OCI-LY3 (cell line): ENCODE data around the gene CABLES1.

Source experiments
- H2AFZ ChIP-seq: fragments of 200-600, 300-600 bp; shearing (Covaris generic); 2 replicates; pipeline ENCODE4 v1.6.0; 2014; ENCODE audit warnings: antibody characterized with exemption, low read depth, low read length
- H3K27ac ChIP-seq: fragments of 200-600, 300-600 bp; sonication (generic); 2 replicates; pipeline ENCODE4 v1.5.1; 2014; ENCODE audit warnings: mild to moderate bottlenecking, low read length, moderate library complexity, mixed read lengths
- H3K27me3 ChIP-seq: fragments of 200-600, 300-600 bp; sonication (generic); 2 replicates; pipeline ENCODE4 v1.6.1; 2014; ENCODE audit warnings: low read depth, low read length, mixed read lengths
- H3K36me3 ChIP-seq: fragments of 200-600, 300-600 bp; sonication (generic); replicated peaks from 2 replicates; pipeline ENCODE3; 2014; ENCODE audit warnings: low read depth, low read length, mixed read lengths
- H3K4me1 ChIP-seq: fragments of 300-600, 200-600 bp; sonication (generic); 2 replicates; pipeline ENCODE4 v1.6.1; 2014; ENCODE audit warnings: low read length, mixed read lengths
- H3K4me2 ChIP-seq: fragments of 200-600, 300-600 bp; sonication (generic); 2 replicates; pipeline ENCODE4 v1.6.1; 2014; ENCODE audit warnings: low read length, mixed read lengths
- H3K4me3 ChIP-seq: fragments of 300-600, 200-600 bp; sonication (generic); 2 replicates; pipeline ENCODE4 v1.5.1; 2014; ENCODE audit warnings: antibody characterized with exemption, mild to moderate bottlenecking, low read length, moderate library complexity
- H3K79me2 ChIP-seq: fragments of 300-600, 200-600 bp; shearing (Covaris generic); 2 replicates; pipeline ENCODE4 v1.6.1; 2014; ENCODE audit warnings: mild to moderate bottlenecking, low read length, mixed read lengths
- H3K9ac ChIP-seq: fragments of 300-600, 200-600 bp; shearing (Covaris generic); 2 replicates; pipeline ENCODE4 v1.6.0; 2014; ENCODE audit warnings: mild to moderate bottlenecking, low read length, moderate library complexity
- H3K9me3 ChIP-seq: fragments of 200-600, 300-600 bp; shearing (Covaris generic); 2 replicates; pipeline ENCODE4 v1.6.1; 2014; ENCODE audit warnings: low read length, mixed read lengths; ENCODE audit not compliant: insufficient read depth
- H4K20me1 ChIP-seq: fragments of 200-600, 300-600 bp; sonication (generic); 2 replicates; pipeline ENCODE4 v1.6.1; 2016; ENCODE audit warnings: low read length, mixed read lengths; ENCODE audit not compliant: insufficient read depth
- CTCF ChIP-seq: fragments of 200-600, 300-600 bp; sonication (generic); IDR thresholded peaks from 2 replicates; pipeline ENCODE4 v1.5.1; 2014; ENCODE audit warnings: antibody characterized with exemption, low read length, low read depth
- EZH2phosphoT487 ChIP-seq: fragments of 200-600 bp; shearing (Covaris generic); IDR thresholded peaks from 2 replicates; pipeline ENCODE4 v1.6.1; 2018; ENCODE audit warnings: antibody characterized with exemption, mixed run types, low read depth

The CABLES1 gene

DNA sequence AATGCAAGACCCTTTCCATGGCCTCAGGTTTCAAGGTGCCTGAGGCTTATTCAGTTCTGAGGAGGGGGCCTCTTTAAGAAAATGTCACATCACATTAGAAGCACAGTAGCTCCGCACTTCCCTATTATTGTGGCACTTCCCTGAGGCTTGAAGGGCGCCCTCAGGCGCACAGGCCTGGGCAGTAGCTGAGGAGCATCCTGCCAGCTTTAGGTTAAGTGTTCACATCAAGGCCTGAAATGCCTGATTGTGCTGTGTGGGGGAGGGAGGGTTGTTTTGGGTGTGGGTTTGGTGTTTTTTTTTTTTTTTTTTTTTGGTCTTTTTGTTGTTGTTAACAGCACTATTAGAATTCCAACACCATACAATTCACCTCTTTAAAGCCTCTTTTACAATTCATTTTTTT lies 107.9 kb downstream of the CABLES1 start:
- H3K9me3 ChIP-seq, result no peaks in the 10 kb centered on the region
- no peak overlapping the region for H3K9ac ChIP-seq
- H2AFZ ChIP-seq, result no peak overlapping the region
- H3K4me2 ChIP-seq, result peak overlapping the region; percentile 18; the same call in 1 of the 2 replicates
- H3K4me1 ChIP-seq, result peaks cover 53% of the 10 kb centered on the region
- no peak for TF ChIP-seq EZH2phosphoT487
- TF ChIP-seq CTCF, result peak; percentile 76
- H3K79me2 ChIP-seq, result no peaks in the 10 kb centered on the region
- no peaks in the 10 kb centered on the region for H4K20me1 ChIP-seq
- H3K27me3 ChIP-seq, result no peaks in the 10 kb centered on the region
- H3K27ac ChIP-seq, result no peak overlapping the region
- H3K36me3 ChIP-seq, result peaks cover 30% of the 10 kb centered on the region
- H3K4me3 ChIP-seq, result no peak overlapping the region

DNA sequence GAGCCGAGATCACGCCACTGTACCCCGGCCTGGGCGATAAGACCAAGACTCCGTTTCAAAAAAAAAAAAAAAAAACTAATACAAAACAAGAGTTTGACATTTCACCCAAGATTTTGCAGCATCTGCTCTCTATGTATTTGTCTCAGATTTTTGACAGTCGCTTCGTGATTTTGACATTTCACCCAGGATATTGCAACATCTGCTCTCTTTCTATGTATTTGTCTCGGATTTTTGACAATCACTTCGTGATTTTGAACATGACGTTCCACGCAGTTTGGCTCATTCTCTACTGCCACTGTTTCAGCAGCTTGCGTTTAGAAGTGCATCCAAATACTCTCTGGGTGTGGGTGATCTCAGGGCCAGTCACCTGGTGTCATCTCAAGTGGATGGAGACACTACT lies 108.5 kb downstream of the CABLES1 start:
- H3K9me3 ChIP-seq, result no peaks in the 10 kb centered on the region
- H4K20me1 ChIP-seq, result no peaks in the 10 kb centered on the region
- H3K36me3 ChIP-seq, result peaks cover 25% of the 10 kb centered on the region
- H3K9ac ChIP-seq, result no peak overlapping the region
- H3K4me2 ChIP-seq, result no peak overlapping the region
- H3K4me3 ChIP-seq, result no peak overlapping the region
- TF ChIP-seq CTCF (no peak), EZH2phosphoT487 (no peak)
- H3K79me2 ChIP-seq, result no peaks in the 10 kb centered on the region
- H3K27me3 ChIP-seq, result no peaks in the 10 kb centered on the region
- peaks cover 47% of the 10 kb centered on the region for H3K4me1 ChIP-seq
- H3K27ac ChIP-seq, result no peak overlapping the region
- H2AFZ ChIP-seq, result no peak overlapping the region

DNA sequence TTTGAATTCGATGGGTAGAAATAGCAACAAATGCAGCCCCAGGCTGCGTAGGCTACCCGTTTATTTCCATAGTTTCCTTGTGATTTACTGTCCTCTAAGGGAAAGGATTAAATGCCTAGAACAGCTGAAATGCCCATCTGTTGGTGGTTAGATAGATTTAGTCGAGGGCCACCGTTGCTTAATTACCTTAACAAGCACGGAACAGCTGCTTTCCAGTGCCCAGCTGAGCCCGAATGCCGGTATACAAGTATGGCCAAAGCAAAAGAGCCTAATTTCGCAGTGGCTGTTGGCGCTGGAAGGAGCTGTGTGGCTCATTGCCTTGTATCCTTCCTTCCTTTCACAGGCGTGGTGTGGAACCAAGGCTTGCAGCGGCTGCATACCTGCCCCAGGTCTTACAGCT lies 109.1 kb downstream of the CABLES1 start:
- H3K27ac ChIP-seq, result no peak overlapping the region
- H4K20me1 ChIP-seq, result no peaks in the 10 kb centered on the region
- no peak overlapping the region for H2AFZ ChIP-seq
- H3K27me3 ChIP-seq, result no peaks in the 10 kb centered on the region
- no peaks in the 10 kb centered on the region for H3K9me3 ChIP-seq
- H3K9ac ChIP-seq, result no peak overlapping the region
- H3K79me2 ChIP-seq, result no peaks in the 10 kb centered on the region
- TF ChIP-seq EZH2phosphoT487, result no peak
- H3K4me3 ChIP-seq, result no peak overlapping the region
- H3K36me3 ChIP-seq, result peaks cover 21% of the 10 kb centered on the region
- no peak overlapping the region for H3K4me2 ChIP-seq
- H3K4me1 ChIP-seq, result peaks cover 41% of the 10 kb centered on the region

DNA sequence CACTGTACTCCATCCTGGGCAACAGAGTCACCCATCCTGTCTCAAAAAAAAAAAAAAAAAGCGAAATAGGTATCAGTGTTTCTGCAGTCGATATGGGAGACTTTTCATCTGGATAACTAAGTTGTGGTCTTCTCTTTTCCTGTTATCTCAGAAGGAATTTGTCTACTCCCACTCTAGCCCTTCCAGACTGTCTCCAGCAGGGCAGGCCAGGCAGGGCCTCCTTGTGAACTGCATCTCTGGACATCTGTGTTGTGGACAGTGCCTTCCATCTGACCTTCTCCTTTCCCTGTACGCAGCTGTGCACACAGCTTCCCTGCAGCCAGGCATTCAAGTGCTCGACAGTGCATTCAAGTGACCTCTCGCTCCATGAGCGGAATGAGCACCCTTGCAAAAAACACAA lies 110.2 kb downstream of the CABLES1 start:
- no peak for TF ChIP-seq CTCF
- H3K27me3 ChIP-seq, result no peaks in the 10 kb centered on the region
- H4K20me1 ChIP-seq, result no peaks in the 10 kb centered on the region
- H3K36me3 ChIP-seq, result peaks cover 20% of the 10 kb centered on the region
- H3K27ac ChIP-seq, result no peak overlapping the region
- H3K4me3 ChIP-seq, result no peak overlapping the region
- no peak overlapping the region for H3K4me2 ChIP-seq
- H3K9me3 ChIP-seq, result no peaks in the 10 kb centered on the region
- no peak overlapping the region for H2AFZ ChIP-seq
- H3K4me1 ChIP-seq, result peaks cover 30% of the 10 kb centered on the region
- H3K79me2 ChIP-seq, result no peaks in the 10 kb centered on the region
- no peak overlapping the region for H3K9ac ChIP-seq

- no peaks in the 10 kb centered on the region for H4K20me1 ChIP-seq
Measured at GRCh38 chr18:23247331-23247730, 112.0 kb downstream of the CABLES1 start.

More at GRCh38 chr18:23247331-23247730, 112.0 kb downstream of the CABLES1 start:
- H3K27ac ChIP-seq, result no peak overlapping the region
- no peak overlapping the region for H3K4me2 ChIP-seq
- H3K79me2 ChIP-seq, result no peaks in the 10 kb centered on the region
- no peak overlapping the region for H3K4me3 ChIP-seq
- H3K4me1 ChIP-seq, result peaks cover 12% of the 10 kb centered on the region
- no peaks in the 10 kb centered on the region for H3K27me3 ChIP-seq
- no peak overlapping the region for H2AFZ ChIP-seq
- TF ChIP-seq EZH2phosphoT487 (no peak), CTCF (no peak)
- H3K36me3 ChIP-seq, result peaks cover 15% of the 10 kb centered on the region
- no peaks in the 10 kb centered on the region for H3K9me3 ChIP-seq
- H3K9ac ChIP-seq, result no peak overlapping the region
